KG1 (cell line): ENCODE data around the gene TPSD1.
"Not testable (repeated sequence)": the region's sequence is repeated elsewhere in the genome, so short reads cannot be mapped to it uniquely, and the experiment has no call there.

Experiments used
- DNase-seq: peaks from one replicate; lab custom pipeline; 2025; lab: John Stamatoyannopoulos, UW

TPSD1 gene

GRCh38 chr16:1220841-1221627 is 34.8 kb upstream of the TPSD1 start:
- no peak for DNase-seq

GRCh38 chr16:1221628-1222552 is 34.0 kb upstream of the TPSD1 start:
- DNase-seq: no peak

GRCh38 chr16:1222553-1223354 is 33.1 kb upstream of the TPSD1 start:
- DNase-seq: no peak

GRCh38 chr16:1223355-1224214 is 32.3 kb upstream of the TPSD1 start:
- DNase-seq: no peak

- DNase-seq: no peak
Observed at GRCh38 chr16:1224558-1224957, 31.3 kb upstream of the TPSD1 start.

DNA sequence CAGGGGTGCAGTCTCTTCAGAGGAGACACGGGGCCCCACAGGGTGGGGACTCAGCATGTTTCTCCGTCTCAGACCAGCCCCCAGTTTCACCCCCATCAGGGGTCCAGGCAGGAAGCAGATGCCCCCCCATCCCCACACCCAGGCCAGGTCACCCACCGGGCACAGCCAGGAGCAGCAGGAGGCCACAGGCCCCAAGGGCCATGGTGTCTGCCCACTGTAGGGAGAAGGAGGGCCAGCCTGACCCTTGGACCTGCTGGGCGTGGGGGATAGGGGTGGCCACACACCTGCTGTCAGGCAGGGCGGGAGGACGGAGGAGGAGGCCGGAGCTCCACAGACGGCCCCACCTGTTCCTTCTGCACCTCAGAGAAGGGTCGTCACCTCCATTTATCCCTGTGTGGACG is 30.8 kb upstream of the TPSD1 start, which contains the start of gene TPSG1:
TSS of gene TPSG1 (minus strand) at position 218 of the 401 bp plus-strand sequence. CDS start at position 202, 16 bp downstream.
- DNase-seq: no peak

DNA sequence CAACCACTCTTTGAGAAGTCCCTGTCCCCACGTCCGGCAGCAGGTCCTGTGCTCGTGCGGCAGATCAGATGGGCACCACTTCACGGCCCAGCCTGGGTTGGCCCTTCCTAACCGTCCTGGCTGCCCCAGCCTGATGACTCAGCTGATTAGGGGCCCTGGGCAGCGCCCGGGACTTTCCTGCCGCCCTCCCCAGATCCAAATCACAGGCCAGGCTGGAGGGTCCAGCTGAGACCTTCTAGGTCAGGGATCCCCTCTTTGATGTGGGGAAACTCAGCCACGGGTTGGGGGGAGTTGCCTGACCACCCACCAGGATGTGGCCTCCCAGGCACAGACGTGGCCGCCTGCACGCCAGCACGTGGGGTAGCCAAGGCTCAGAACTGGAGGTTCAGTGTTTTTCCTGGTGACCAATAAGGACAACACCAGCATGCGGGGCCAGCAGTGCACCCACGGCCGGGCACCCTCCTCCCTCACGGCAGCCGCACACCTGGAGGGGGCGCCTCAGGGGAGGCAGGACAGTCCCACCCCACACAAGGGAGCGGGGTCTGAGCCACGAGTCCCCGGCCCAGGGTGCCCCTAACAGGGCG is 30.0 kb upstream of the TPSD1 start:
- DNase-seq: not testable (repeated sequence)

DNA sequence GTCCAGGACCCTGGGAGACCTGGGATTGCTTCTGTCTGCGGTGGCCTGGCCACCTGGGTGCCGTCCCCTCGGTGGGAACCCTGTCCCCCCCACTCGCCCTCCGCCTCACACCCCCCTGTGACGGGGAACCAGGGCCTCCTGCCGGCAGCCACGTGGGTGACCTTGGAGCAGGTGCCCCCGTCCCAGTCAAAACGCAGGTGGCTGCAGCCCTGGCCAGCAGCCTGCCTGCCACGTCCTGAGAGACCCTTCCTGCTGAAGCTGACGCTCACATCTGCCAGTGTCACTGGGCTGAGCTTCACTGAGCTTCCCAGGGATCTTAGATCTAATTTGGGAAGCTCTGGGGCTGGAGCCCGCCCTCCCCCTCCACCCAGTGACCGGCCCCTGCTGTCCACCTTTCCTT is 29.2 kb upstream of the TPSD1 start:
- not testable (repeated sequence) for DNase-seq

- not testable (repeated sequence) for DNase-seq
Observed at GRCh38 chr16:1228227-1228626, 27.6 kb upstream of the TPSD1 start.

- DNase-seq: not testable (repeated sequence)
Observed at GRCh38 chr16:1229476-1229875, 26.4 kb upstream of the TPSD1 start.

DNA sequence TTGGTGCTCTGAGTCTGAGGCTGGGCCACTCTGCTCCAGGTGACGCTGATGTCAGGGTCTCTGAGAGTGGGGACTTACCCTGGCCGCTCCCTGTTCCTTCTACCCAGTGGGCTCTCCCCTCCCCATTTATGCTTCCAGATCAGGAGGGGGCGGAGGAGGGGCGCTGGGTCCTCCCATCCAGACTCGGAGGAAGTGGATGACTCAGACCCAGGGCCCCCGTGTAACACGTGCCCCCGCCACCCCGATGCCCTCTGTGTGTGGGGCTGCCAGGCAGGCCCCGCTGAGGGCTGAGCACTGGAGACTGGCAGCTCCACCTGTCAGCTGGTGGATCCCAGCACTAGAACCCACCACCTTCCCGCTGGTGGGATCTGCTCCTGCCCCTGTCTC is 25.8 kb upstream of the TPSD1 start, which contains the start of gene TPSB2:
TSS of gene TPSB2 (minus strand) at position 101 of the 387 bp plus-strand sequence. CDS start 233 bp downstream, outside the sequence.
- not testable (repeated sequence) for DNase-seq

GRCh38 chr16:1230471-1231212 is 25.2 kb upstream of the TPSD1 start:
- DNase-seq: not testable (repeated sequence)

GRCh38 chr16:1231301-1231700 is 24.6 kb upstream of the TPSD1 start:
- not testable (repeated sequence) for DNase-seq

DNA sequence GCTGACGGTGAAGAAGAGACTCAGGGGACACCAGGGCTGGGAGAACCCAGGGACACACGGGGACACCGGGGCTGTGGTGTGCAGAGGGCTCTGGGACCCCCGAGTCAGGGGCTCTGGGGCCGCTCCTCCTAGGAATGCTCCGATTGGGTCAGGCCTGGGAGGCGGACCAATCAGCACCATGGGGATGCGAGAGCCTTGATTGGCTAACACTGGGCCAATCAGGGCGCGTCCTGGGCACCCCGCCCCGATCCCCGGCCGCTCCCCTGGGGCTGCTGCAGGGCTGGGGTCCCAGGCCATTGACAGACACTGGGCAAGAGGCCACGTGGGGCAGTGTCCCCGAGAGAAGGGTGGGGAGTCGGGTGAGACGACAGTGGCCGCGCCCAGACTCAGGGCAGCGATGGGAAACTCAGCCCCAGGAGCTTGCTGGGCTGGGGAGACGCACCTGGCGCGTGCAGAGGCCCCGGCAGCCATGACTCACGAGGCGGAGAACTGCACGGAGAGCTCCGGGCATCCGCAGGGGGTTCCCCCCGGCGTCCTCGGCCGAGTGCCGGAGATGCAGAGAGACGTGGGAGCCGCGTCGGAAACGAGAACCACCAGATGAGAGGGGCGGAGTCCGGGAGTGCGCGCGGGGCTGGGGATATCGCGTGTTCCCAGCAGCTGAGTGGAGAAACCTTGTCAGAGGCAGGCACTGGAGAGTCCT is 23.7 kb upstream of the TPSD1 start:
- not testable (repeated sequence) for DNase-seq

GRCh38 chr16:1236659-1237058 is 19.2 kb upstream of the TPSD1 start:
- not testable (repeated sequence) for DNase-seq

GRCh38 chr16:1237990-1238389 is 17.9 kb upstream of the TPSD1 start:
- DNase-seq: no peak

DNA sequence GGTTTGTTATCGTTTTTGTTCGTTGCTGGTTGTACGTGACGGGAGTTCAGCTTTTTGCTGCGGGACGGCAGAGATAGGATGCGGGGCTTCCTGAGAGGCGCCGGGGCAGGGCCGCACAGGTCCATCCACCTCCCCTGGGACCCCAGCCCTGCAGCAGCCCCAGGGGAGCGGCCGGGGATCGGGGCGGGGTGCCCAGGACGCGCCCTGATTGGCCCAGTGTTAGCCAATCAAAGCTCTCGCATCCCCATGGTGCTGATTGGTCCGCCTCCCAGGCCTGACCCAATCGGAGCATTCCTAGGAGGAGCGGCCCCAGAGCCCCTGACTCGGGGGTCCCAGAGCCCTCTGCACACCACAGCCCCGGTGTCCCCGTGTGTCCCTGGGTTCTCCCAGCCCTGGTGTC is 17.0 kb upstream of the TPSD1 start:
- not testable (repeated sequence) for DNase-seq

- not testable (repeated sequence) for DNase-seq
Observed at GRCh38 chr16:1239575-1239974, 16.3 kb upstream of the TPSD1 start.

GRCh38 chr16:1240436-1240835 is 15.4 kb upstream of the TPSD1 start, which contains the start of gene TPSAB1:
Gene TPSAB1 (plus strand): TSS chr16:1240705. CDS start chr16:1240939, 234 bp downstream.
- not testable (repeated sequence) for DNase-seq
